Suprapubic skin (tissue), 3 donors: ENCODE data around the gene STK10.

Experiments used
- CTCF ChIP-seq, 2 donors: fragments of 200-600 bp in 1 of 2; fragments of 450-650 bp in 1 of 2; sonication (generic) in 1 of 2; IDR thresholded peaks; one replicate each; pipeline ENCODE4 v1.5.1; 2016 to 2019; ENCODE audit warnings: antibody characterized with exemption in 2 of 2, mild to moderate bottlenecking in 1 of 2, moderate library complexity in 1 of 2
- EP300 ChIP-seq: sonication (generic); formaldehyde crosslinking; IDR thresholded peaks from one replicate; pipeline ENCODE4 v1.6.1; 2017; ENCODE audit warnings: antibody characterized with exemption
- POLR2A ChIP-seq, 2 donors: fragments of 450-650 bp; IDR thresholded peaks; one replicate each; pipeline ENCODE4 v1.6.1; 2017; ENCODE audit warnings: antibody characterized with exemption in 2 of 2, mild to moderate bottlenecking in 2 of 2, moderate library complexity in 2 of 2

GRCh38 chr5:172031894-172032461, 156.0 kb downstream of the STK10 start:
- TF ChIP-seq CTCF (IDR thresholded peaks at IDR 0.05) (no peak), POLR2A (IDR thresholded peaks at IDR 0.05) (no peak), EP300 (no peak)
